ENCODE measurements around the gene ARHGAP10.

Gene ARHGAP10

GRCh38 chr4:147714575-147715401 is 17.1 kb upstream of the ARHGAP10 start:
- DNase-seq (ENCODE audit: low read depth): no peak
- no peak overlapping the region for H3K4me3 ChIP-seq (ENCODE audit: low read depth, low read length)
- no peak for TF ChIP-seq CTCF (IDR thresholded peaks at IDR 0.05; ENCODE audit: insufficient read depth, low read depth, low read length, missing control alignments)

- TF ChIP-seq CTCF (IDR thresholded peaks at IDR 0.05; ENCODE audit: insufficient read depth, low read depth, low read length, missing control alignments): no peak
- H3K4me3 ChIP-seq (ENCODE audit: low read depth, low read length): no peak overlapping the region; the same call in 1 of the 2 replicates
- DNase-seq (ENCODE audit: low read depth): peak; percentile 59
Measured at GRCh38 chr4:147717878-147718277, 14.0 kb upstream of the ARHGAP10 start.

DNA sequence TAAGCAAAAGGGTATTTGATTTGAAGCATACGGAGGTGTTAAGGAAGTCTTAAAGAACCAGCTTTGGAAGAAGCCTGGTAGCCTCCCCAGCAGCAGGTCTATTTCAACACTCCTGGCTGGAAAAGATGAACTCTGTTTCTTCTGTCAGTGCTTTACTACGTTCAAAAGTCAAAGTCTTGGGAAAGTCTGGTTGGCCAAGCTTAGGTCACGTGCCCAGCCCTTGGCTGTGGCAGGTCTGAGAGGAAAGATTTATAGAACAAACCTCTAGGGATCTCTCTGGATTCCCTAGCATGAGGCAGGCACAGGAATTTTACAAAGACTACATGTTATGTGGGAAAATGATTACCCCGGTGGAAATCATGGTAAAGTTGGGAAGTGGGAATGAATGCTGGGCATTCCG is 8.6 kb upstream of the ARHGAP10 start:
- TF ChIP-seq CTCF (IDR thresholded peaks at IDR 0.05; ENCODE audit: insufficient read depth, low read depth, low read length, missing control alignments): no peak
- no peak overlapping the region for H3K4me3 ChIP-seq (ENCODE audit: low read depth, low read length)
- DNase-seq (ENCODE audit: low read depth): no peak

- H3K4me3 ChIP-seq (ENCODE audit: low read depth, low read length): no peak overlapping the region
- DNase-seq (ENCODE audit: low read depth): no peak
- no peak for TF ChIP-seq CTCF (IDR thresholded peaks at IDR 0.05; ENCODE audit: insufficient read depth, low read depth, low read length, missing control alignments)
Measured at GRCh38 chr4:147724468-147725201, 7.3 kb upstream of the ARHGAP10 start.

GRCh38 chr4:147725673-147726072 is 6.2 kb upstream of the ARHGAP10 start:
- no peak overlapping the region for H3K4me3 ChIP-seq (ENCODE audit: low read depth, low read length)
- TF ChIP-seq CTCF (IDR thresholded peaks at IDR 0.05; ENCODE audit: insufficient read depth, low read depth, low read length, missing control alignments): no peak
- DNase-seq (ENCODE audit: low read depth): no peak

GRCh38 chr4:147727476-147728028 is 4.3 kb upstream of the ARHGAP10 start:
- no peak for TF ChIP-seq CTCF (IDR thresholded peaks at IDR 0.05; ENCODE audit: insufficient read depth, low read depth, low read length, missing control alignments)
- no peak overlapping the region for H3K4me3 ChIP-seq (ENCODE audit: low read depth, low read length)
- no peak for DNase-seq (ENCODE audit: low read depth)

All from GM12865 (cell line).